Renal cortical epithelial cell (primary cell): Measurements from ENCODE around the gene FKRP. TPM values are rescaled to one million over a fixed set of nuclear protein-coding genes. Genes with fewer than 3 reads are reported as not detected.
"Not testable (repeated sequence)": the region's sequence is repeated elsewhere in the genome, so short reads cannot be mapped to it uniquely, and the experiment has no call there.

Experiments used
- DNase-seq: peaks from one replicate; pipeline ENCODE4 v3.0.0-alpha.2; 2011; ENCODE audit warnings: low read depth
- total RNA-seq: library from RNA; depleted of rRNA; stranded (reverse); fragments of >200 nt; gene quantifications from 2 replicates; pipeline ENCODE4 v1.2.3, GENCODE V29; 2014

Gene FKRP
- total RNA-seq, 1 donor from 2014 or later = 22.4 TPM

DNA sequence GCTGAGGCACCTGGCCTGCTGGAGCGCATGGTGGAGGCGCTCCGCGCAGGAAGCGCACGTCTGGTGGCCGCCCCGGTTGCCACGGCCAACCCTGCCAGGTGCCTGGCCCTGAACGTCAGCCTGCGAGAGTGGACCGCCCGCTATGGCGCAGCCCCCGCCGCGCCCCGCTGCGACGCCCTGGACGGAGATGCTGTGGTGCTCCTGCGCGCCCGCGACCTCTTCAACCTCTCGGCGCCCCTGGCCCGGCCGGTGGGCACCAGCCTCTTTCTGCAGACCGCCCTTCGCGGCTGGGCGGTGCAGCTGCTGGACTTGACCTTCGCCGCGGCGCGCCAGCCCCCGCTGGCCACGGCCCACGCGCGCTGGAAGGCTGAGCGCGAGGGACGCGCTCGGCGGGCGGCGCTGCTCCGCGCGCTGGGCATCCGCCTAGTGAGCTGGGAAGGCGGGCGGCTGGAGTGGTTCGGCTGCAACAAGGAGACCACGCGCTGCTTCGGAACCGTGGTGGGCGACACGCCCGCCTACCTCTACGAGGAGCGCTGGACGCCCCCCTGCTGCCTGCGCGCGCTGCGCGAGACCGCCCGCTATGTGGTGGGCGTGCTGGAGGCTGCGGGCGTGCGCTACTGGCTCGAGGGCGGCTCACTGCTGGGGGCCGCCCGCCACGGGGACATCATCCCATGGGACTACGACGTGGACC is 10.1 kb downstream of the FKRP start:
- no peak for DNase-seq

- no peak for DNase-seq
These were observed 10.7 kb downstream of the FKRP start for GRCh38 chr19:46756544-46756888.

- no peak for DNase-seq
These were observed 13.3 kb downstream of the FKRP start for GRCh38 chr19:46759206-46759605.

DNA sequence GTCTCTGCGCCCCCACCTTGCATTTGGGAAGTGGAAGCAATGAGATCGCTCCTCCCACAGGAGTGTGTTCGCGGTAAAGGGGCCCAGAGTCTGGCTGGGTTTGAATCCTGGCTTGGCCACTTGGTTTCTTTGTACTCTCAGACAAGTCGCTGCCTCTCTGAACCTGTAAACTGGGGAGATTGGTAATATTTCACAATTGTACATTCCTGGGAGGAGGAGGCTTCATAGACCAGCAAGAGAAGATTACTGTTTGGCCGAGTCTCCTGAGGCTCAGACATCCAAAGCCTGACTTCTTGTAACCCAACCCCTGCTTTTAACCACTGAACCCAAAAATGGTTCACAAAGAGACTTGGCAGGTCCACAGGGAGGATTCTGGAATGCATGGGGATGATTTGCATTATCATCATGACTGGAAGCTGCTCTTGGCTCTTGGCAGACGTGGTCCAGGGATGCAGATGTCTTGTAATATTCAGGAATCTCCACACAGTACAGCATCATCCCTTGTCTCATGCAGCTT is 14.0 kb downstream of the FKRP start:
- DNase-seq = no peak

- DNase-seq = no peak
These were observed 14.5 kb downstream of the FKRP start for GRCh38 chr19:46760363-46760762.

- not testable (repeated sequence) for DNase-seq
These were observed 15.0 kb downstream of the FKRP start for GRCh38 chr19:46760897-46761296.

DNA sequence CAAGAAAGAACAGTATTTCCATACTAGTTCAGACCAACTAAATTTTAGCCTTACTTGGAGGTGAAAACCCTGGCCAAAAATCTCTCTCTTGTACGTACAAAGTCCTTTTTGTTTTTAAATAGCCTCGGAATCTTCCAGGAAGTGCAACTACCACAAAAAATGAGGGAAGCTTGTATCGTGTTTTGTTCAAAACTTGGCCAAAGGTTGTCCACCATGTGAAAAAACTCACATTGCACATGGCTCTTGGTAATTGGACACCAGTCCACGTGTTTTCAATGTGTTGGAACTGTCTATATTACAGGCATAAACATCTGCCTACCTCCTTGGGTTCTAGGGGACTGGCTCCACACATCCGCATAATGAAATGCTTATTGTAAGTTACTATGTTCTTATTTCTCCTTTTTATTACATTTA is 15.6 kb downstream of the FKRP start:
- DNase-seq = no peak

GRCh38 chr19:46762245-46762890 is 16.5 kb downstream of the FKRP start:
- no peak for DNase-seq

DNA sequence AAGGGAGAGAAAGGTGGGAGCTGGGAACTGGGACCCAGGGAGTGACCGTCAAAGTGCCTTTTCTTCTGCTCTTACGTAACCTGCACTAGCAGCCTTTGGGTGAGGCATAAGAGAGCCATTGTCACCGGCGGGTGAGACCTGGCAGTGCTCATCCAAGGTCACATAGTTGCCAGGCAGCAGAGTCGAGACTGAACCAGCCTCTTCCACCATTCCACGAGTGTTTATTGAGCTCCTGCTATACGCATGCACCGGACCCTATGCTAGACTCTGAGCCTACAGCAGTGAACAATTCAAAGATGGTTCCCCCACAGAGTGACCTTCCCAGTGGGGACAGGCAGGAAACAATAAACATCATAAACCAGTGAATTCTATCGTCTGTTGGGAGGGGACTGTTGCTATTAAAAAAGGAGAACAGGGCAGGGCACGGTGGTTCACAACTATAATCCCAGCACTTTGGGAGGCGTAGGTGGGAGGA is 19.0 kb downstream of the FKRP start:
- no peak for DNase-seq

DNA sequence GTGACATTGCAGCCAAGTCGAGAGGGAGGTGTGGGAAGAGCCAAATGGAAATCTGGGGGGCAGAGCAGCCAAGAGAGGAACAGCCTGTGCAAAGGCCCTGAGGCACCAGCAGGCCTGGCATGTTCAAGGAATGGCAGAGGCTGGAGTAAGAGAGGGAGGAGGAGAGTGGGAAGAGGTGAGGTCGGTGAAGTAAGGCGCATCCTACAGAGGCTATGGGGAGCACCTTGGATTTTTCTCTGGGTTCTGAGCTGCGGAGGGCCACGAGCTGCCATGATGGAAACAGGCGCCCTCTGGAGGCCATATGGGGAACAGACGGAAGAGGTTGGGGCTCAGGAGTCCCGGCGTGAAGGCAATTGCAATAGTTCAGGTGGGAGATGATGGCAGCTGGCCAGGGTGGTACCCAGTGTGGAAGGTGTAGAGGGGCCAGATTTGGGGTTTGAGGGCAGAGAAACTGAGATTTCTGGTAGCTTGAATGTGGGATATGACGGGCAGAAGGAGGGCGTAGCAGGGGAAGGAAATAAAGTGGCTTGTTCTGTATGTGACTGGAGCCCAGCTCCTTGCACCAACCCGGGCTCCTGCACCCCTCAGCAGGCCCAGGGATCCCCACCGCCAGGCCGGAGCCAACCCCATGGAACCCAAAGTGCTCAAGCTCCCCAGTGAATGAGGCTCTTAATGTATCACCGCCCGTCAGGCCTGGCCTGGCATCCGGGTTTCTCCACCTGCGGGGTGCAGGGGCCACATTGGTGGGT is 20.9 kb downstream of the FKRP start:
- DNase-seq = no peak

DNA sequence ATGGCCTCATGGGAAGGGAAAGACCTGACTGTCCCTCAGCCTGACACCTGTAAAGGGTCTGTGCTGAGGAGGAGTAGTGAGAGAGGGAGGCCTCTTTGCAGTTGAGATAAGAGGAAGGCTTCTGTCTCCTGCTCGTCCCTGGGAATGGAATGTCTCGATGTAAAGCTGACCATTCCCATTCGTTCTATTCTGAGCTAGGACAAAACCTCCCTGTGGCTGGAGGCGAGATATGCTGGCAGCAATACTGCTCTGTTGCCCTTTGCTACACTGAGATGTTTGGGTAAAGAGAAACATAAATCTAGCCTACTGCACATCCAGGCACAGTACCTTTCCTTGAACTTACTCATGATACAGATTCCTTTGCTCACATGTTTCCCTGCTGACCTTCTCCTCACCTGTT is 22.9 kb downstream of the FKRP start:
- not testable (repeated sequence) for DNase-seq

DNA sequence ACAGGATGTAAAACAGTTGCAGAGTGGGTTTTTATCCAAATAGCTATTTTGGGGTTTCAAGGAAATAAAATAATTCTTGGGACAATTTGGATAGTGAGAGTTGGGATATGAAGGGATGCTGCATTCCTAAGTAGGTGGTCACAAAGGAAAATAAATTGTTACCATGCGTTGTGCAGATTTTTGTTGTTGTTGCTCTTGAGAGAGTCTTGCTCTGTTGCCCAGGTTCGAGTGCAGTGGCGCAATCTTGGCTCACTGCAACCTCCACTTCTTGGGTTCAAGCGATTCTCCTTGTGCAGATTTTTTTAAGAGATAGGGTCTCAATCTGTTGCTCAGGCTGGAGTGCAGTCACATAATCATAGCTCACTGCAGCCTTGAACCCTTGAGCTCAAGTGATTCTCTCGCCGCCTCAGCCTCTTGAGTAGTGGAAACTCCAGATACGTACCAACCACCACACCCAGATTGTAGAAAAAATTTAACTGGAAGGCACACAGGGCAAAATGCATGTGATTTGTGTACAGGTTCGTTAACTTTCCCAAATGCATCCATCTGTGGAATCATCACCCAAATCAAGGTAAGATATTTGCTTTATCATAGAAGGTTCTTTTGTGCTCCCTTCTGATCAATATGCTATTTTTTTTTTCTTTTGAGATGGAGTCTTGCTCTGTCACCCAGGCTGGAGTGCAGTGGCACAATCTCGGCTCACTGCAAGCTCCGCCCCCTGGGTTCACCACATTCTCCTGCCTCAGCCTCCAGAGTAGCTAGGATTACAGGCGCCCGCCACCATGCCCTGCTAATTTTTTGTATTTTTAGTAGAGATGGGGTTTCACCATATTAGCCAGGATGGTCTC is 26.5 kb downstream of the FKRP start:
- no peak for DNase-seq

GRCh38 chr19:46773018-46773399 is 27.2 kb downstream of the FKRP start:
- no peak for DNase-seq

DNA sequence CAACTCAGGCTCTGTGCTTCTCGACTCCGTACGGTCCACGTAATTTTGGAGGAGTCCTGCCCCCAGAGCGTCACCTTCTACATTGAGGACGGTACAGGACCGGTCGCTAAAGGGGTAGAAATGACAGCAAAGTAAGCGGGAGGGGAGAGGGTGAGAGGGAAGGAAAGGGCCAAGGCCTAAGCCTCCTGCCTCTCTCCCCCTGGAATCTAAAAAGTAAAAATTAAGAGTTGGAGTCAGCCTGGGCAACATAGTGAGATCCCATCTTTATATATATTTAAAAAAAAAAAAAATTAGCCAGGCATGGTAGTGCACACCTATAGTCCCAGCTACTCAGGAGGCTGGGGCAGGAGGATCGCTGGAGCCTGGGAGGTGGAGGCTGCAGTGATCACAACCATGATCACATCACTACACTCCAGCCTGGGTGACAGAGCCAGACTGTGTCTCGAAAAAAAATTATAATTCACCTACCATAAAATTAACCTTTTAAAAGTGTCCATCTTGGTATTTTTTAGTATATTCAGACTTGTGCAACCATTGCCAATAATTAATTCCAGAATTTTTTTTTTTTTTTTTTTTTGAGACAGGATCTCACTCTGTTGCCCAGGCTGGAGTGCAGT is 29.9 kb downstream of the FKRP start:
- DNase-seq = no peak

DNA sequence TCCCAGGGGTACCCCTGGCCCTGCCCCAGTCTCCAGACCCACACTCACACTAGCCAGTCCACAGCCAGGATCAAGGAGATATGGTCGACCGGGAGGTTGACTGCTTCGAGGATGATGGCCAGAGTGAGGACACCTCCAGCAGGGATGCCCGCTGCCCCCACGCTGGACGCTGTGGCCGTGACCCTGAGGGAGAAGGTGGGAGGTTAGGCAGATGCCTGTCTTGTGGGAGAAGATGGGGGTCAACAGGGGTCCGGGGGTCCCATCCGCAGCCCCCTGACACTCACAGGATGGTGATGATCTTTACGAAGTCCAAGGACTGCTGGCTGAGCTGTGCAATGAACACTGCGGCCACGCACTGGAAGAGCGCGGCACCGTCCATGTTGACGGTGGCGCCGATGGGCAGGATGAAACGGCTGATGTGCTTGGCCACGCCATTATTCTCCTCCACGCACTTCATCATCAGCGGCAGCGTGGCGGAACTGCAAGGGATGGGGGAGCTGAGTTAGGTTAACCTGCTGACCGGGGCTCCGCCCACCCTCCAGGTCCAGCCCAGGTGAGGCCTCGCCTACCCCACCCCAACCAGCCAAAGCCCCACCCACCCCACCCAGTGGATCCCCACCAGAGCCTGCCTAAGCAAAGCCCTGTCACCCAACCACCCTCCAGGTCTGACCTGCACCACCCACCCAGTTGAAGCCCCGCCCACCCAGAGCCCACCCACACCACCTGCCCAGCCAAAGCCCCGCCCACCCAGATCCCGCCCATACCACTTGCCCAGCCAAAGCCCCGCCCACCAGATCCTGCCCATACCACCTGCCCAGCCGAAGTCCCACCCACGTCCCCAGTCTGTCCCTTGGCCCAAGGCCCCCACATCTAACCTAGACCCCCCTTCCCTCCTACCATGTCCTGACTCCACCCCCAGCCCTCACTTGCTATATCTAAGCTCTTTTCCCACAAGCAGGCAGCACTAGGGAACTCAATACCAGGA is 31.4 kb downstream of the FKRP start:
- no peak for DNase-seq

- DNase-seq = not testable (repeated sequence)
These were observed 32.2 kb downstream of the FKRP start for GRCh38 chr19:46777956-46778645.

DNA sequence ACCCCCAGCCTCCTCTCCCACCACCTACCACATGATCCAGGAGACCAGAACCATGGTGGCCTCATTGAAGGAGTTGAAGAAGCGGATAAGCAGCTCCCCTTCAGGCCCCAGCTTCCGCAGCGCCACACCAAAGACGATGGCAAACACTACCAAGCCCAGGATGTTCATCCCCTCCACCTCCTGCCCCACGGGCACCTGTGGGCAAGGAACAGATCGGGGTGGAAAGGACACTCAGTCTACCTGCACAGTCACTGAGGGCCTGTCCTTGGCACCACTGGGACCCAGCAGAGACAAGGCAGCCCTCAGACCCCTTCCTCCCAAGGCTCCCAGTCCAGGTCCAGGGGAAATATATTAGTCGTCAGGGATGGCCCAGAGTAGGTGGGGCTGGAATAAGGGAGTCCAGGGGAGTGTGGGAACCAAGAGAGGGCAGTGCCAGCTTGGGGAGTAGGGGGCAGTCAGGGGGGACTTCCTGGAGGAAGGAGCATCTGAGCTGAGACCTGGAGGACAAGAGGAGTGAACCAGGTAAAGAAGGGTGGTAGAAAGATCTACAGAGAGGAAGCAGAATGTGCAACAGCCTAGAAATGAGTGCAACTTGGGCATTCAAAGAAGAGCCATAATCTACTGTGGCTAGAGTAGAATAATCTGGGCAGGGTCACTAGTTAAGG is 36.6 kb downstream of the FKRP start:
- no peak for DNase-seq

DNA sequence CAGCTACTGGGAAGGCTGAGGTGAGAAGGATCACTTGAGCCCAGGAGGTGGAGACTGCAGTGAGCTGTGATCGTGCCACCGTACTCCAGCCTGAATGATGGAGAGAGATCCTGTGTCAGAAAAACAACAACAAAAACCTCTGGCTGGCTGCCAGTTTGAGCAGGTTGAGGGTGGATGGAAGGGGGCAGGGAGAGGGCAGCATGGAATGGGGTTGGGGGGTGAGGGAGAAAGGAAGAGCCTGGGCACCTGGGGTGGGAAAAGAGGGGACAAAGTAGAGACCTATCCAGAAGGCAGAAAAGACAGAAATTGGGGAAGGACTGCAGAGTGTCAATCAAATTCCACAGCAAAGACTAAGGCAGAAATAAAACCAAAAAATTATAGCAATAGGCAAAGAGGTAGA is 37.8 kb downstream of the FKRP start:
- peak; percentile 34 for DNase-seq
